22Rv1 (cell line): ENCODE measurements around the gene UPK3A.

Source experiments
- CTCF ChIP-seq: fragments of 450-650 bp; IDR thresholded peaks from 2 replicates; pipeline ENCODE4 v1.5.1; 2017; ENCODE audit warnings: mild to moderate bottlenecking
- ZFX ChIP-seq: fragments of 450-650 bp; IDR thresholded peaks from 2 replicates; pipeline ENCODE4 v1.6.1; 2017; ENCODE audit warnings: antibody characterized with exemption, borderline replicate concordance

GRCh38 chr22:45240810-45241631 lies 43.7 kb upstream of the UPK3A start, which contains the start of gene KIAA0930:
- no peak for TF ChIP-seq CTCF
- no peak for TF ChIP-seq ZFX
